Endothelial cell of umbilical vein (primary cell): Measurements from ENCODE around the gene NFYC. TPM values are rescaled to one million over a fixed set of nuclear protein-coding genes. Genes with fewer than 3 reads are reported as not detected.

Experiments
- BruUV-seq: library from RNA; stranded (reverse); fragments of 400-500 nt; replicated peaks from 2 replicates; lab custom pipeline; 2021; lab: Mats Ljungman, UMichigan
- CTCF ChIA-PET: fragments of 300-600, 350-600 bp; sonication (Branson Sonifier 250); formaldehyde crosslinking; loops from one replicate; lab custom pipeline; 2021; ENCODE audit warnings: antibody characterized with exemption, inconsistent platforms; lab: Charles Lee
- POLR2A ChIA-PET: fragments of 300-600, 350-600 bp; sonication (Branson Sonifier 250); formaldehyde crosslinking; loops from one replicate; lab custom pipeline; 2021; ENCODE audit warnings: antibody characterized with exemption, inconsistent platforms; lab: Charles Lee
- DNase-seq: peaks from one replicate; pipeline ENCODE4 v3.0.0-alpha.2; 2011; ENCODE audit warnings: low read depth, low spot score
- FAIRE-seq: peaks from 2 replicates; lab custom pipeline; 2011; peaks lifted over from hg19 to GRCh38; lab: Jason Lieb, UNC
- H2AFZ ChIP-seq: 2 replicates; pipeline ENCODE4 v1.6.0; 2012; ENCODE audit warnings: low read depth, low read length, control low read depth, inconsistent platforms
- H3K27ac ChIP-seq: 2 replicates; pipeline ENCODE4 v1.5.1; 2011; ENCODE audit warnings: low read depth, mild to moderate bottlenecking, control low read depth, low read length, moderate library complexity; ENCODE audit not compliant: insufficient read depth
- H3K27me3 ChIP-seq, 2 experiments: 2 replicates each; pipeline versions ENCODE4 v1.6.0 to v1.6.1; 2011; ENCODE audit warnings: low read length in 2 of 2, mixed read lengths in 1 of 2; ENCODE audit not compliant: control insufficient read depth in 2 of 2, insufficient read depth in 2 of 2
- H3K36me3 ChIP-seq, 2 experiments: 2 replicates in 1 of 2; 3 replicates in 1 of 2; pipeline ENCODE4 v1.5.1; 2011; ENCODE audit warnings: low read length in 2 of 2, mild to moderate bottlenecking in 1 of 2, moderate library complexity in 1 of 2; ENCODE audit not compliant: control insufficient read depth in 2 of 2, insufficient read depth in 2 of 2; ENCODE audit errors: extremely low read depth in 1 of 2
- H3K4me1 ChIP-seq: 3 replicates; pipeline ENCODE4 v1.5.1; 2011; ENCODE audit warnings: mild to moderate bottlenecking, low read length; ENCODE audit not compliant: control insufficient read depth, insufficient read depth; ENCODE audit errors: extremely low read depth
- H3K4me2 ChIP-seq: 2 replicates; pipeline ENCODE4 v1.6.1; 2011; ENCODE audit warnings: low read length, control low read depth, mixed read lengths; ENCODE audit not compliant: insufficient read depth
- H3K4me3 ChIP-seq, 3 experiments: fragments of 200-600 bp in 1 of 3; sonication (generic), shearing (Covaris generic) in 1 of 3; replicated peaks in 1 of 3; 2 replicates each; pipeline ENCODE4 v1.5.1; 2011 to 2016; ENCODE audit warnings: control low read depth in 3 of 3, low read length in 3 of 3, mild to moderate bottlenecking in 2 of 3, inconsistent platforms in 1 of 3, low read depth in 1 of 3, moderate library complexity in 1 of 3; ENCODE audit not compliant: insufficient read depth in 1 of 3
- H3K79me2 ChIP-seq: 2 replicates; pipeline ENCODE4 v1.6.0; 2012; ENCODE audit warnings: low read length, inconsistent platforms; ENCODE audit not compliant: control insufficient read depth, insufficient read depth
- H3K9ac ChIP-seq: replicated peaks from 2 replicates; pipeline ENCODE3; 2011; ENCODE audit warnings: low read length, control low read depth; ENCODE audit not compliant: insufficient read depth; ENCODE audit errors: extremely low read depth
- H3K9me1 ChIP-seq: replicated peaks from 3 replicates; pipeline ENCODE4 v1.6.0; 2011; ENCODE audit warnings: mild to moderate bottlenecking, low read length; ENCODE audit not compliant: control insufficient read depth, insufficient read depth; ENCODE audit errors: extremely low read depth
- H3K9me3 ChIP-seq: replicated peaks from 2 replicates; pipeline ENCODE4 v1.5.1; 2012; ENCODE audit warnings: low read length, inconsistent platforms; ENCODE audit not compliant: control insufficient read depth, insufficient read depth
- H4K20me1 ChIP-seq: replicated peaks from 2 replicates; pipeline ENCODE3; 2011; ENCODE audit warnings: mild to moderate bottlenecking, low read length; ENCODE audit not compliant: control insufficient read depth, insufficient read depth; ENCODE audit errors: extremely low read depth
- EZH2 ChIP-seq: IDR thresholded peaks from 2 replicates; pipeline ENCODE4 v1.6.1; 2012; ENCODE audit warnings: borderline replicate concordance, low read depth, mild to moderate bottlenecking, moderate library complexity, low read length, inconsistent platforms; ENCODE audit not compliant: severe bottlenecking
- FOS ChIP-seq: IDR thresholded peaks from 2 replicates; pipeline ENCODE4 v1.6.1; 2011; ENCODE audit warnings: mild to moderate bottlenecking, low read length, moderate library complexity, borderline replicate concordance; ENCODE audit not compliant: insufficient read depth
- GATA2 ChIP-seq: IDR thresholded peaks from 2 replicates; pipeline ENCODE4 v1.7.0; 2011; ENCODE audit warnings: low read depth, mild to moderate bottlenecking, moderate library complexity, mixed read lengths, low read length; ENCODE audit not compliant: insufficient read length, insufficient read depth
- JUN ChIP-seq: IDR thresholded peaks from 2 replicates; pipeline ENCODE4 v1.6.1; 2011; ENCODE audit warnings: borderline replicate concordance, low read depth; ENCODE audit not compliant: insufficient read length, insufficient read depth
- MYC ChIP-seq: IDR thresholded peaks from one replicate; pipeline ENCODE4 v1.6.1; 2011; ENCODE audit warnings: mild to moderate bottlenecking, low read depth, low read length
- POLR2A ChIP-seq: IDR thresholded peaks from 2 replicates; pipeline ENCODE4 v1.6.1; 2012; ENCODE audit warnings: low read depth, mild to moderate bottlenecking, control low read depth, low read length
- POLR2AphosphoS5 ChIP-seq: IDR thresholded peaks from 2 replicates; pipeline ENCODE4 v1.6.1; 2012; ENCODE audit warnings: low read depth, mild to moderate bottlenecking, control low read depth, low read length, moderate library complexity; ENCODE audit not compliant: insufficient read depth
- dilution Hi-C: fragments of 300-500 bp; cut with MboI; formaldehyde crosslinking; loops from one replicate; pipeline ENCODE4 v1.15.0; 2019; ENCODE audit warnings: low sequenced_read_pairs; ENCODE audit not compliant: extremely low pct_ligation_motif_present
- intact Hi-C: fragments of 100-400 bp; cut with micrococcal nuclease; formaldehyde crosslinking; loops from one replicate; pipeline ENCODE4 v1.10.0; 2022
- polyA plus RNA-seq, 4 experiments: library from polyadenylated mRNA; depleted of rRNA in 3 of 4; stranded (reverse) in 3 of 4; unstranded in 1 of 4; fragments of >200 nt; gene quantifications; 2 replicates each; pipeline versions ENCODE4 v1.2.1 to v1.2.3, GENCODE V29; 2011 to 2012; ENCODE audit warnings: missing spikeins in 1 of 4
- total RNA-seq: library from RNA; stranded (reverse); gene quantifications from 2 replicates; pipeline ENCODE4 v1.2.3, GENCODE V29; 2021
- TF ChIP-seq, protein P1 (sequence below): IDR thresholded peaks from 2 replicates; pipeline ENCODE4 v1.6.1; 2011; ENCODE audit not compliant: insufficient read depth, insufficient read length
- TF ChIP-seq, protein P2 (sequence below), 2 donors: IDR thresholded peaks; 1 replicate in 1 of 2; 2 replicates in 1 of 2; pipeline ENCODE4 v1.5.1; 2011; ENCODE audit warnings: low read length in 2 of 2, mild to moderate bottlenecking in 2 of 2, moderate library complexity in 2 of 2, control low read depth in 1 of 2, inconsistent platforms in 1 of 2, low read depth in 1 of 2; ENCODE audit not compliant: insufficient read depth in 1 of 2; ENCODE audit errors: extremely low read depth in 1 of 2

The NFYC gene
- total and polyA plus RNA-seq, 2 donors (not counting 3 experiments of a cell fraction or from before 2014, with no cell fraction given): 51.1 to 81.7 TPM

DNA sequence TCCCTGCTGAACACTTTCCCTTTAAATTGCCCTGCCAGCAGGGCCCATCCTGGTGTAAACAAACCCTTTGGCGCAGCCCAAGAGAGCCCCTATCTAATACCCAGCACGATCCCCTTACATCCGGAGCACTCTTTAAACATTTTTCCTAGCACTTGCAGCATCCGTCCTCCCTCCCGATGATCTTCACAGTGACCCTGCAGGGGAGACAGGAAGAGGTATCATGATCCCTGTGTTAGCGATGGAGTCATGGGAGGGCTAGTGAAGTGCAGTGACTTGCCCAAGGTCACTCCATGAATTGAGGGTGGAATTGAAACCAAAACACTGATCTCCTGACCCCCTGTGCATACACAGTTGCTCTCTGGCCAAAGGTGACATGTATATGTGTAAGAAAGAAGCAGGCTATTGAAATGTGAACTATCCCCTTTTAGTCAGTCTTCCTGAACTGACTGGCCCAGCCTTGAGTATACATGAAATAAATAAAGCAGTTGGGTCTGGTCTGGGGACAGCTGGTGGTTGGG lies 82.3 kb downstream of the NFYC start:
- Histone ChIP-seq H3K9me1 (no peaks in the 10 kb centered on the region), H3K4me3 (no peak overlapping the region), H2AFZ (no peak overlapping the region), H3K4me2 (no peak overlapping the region), H4K20me1 (no peaks in the 10 kb centered on the region), H3K27ac (no peak overlapping the region), H3K36me3 (peaks cover 0 to 6% of the 10 kb centered on the region in 2 experiments), H3K27me3 (no peaks in the 10 kb centered on the region), H3K9ac (no peak overlapping the region), H3K4me1 (no peaks in the 10 kb centered on the region), H3K79me2 (no peaks in the 10 kb centered on the region), H3K9me3 (no peaks in the 10 kb centered on the region)
- no TSS peak for BruUV-seq
- CTCF ChIA-PET: interaction anchor here (0.6 to 6.7 kb wide), 52 partner anchors 8 to 230 kb away, joined by 3 to 235 read pairs (median 5); partner anchors contain the start of genes CITED4 and NFYC
- dilution Hi-C loops: no loop called here
- POLR2A ChIA-PET: no interaction called here
- FAIRE-seq (no peak), DNase-seq (peak; percentile 8)
- intact Hi-C loops: loop anchor here (1.0 to 5.0 kb wide), 5 partner anchors 67 to 178 kb away; partner anchors contain the start of gene NFYC
- TF ChIP-seq MYC: no peak
- TF ChIP-seq JUN: no peak
- TF ChIP-seq GATA2: no peak
- no peak for TF ChIP-seq POLR2A
- TF ChIP-seq, protein P1, sequence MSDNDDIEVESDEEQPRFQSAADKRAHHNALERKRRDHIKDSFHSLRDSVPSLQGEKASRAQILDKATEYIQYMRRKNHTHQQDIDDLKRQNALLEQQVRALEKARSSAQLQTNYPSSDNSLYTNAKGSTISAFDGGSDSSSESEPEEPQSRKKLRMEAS: no peak
- TF ChIP-seq, protein P2, sequence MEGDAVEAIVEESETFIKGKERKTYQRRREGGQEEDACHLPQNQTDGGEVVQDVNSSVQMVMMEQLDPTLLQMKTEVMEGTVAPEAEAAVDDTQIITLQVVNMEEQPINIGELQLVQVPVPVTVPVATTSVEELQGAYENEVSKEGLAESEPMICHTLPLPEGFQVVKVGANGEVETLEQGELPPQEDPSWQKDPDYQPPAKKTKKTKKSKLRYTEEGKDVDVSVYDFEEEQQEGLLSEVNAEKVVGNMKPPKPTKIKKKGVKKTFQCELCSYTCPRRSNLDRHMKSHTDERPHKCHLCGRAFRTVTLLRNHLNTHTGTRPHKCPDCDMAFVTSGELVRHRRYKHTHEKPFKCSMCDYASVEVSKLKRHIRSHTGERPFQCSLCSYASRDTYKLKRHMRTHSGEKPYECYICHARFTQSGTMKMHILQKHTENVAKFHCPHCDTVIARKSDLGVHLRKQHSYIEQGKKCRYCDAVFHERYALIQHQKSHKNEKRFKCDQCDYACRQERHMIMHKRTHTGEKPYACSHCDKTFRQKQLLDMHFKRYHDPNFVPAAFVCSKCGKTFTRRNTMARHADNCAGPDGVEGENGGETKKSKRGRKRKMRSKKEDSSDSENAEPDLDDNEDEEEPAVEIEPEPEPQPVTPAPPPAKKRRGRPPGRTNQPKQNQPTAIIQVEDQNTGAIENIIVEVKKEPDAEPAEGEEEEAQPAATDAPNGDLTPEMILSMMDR (IDR thresholded peaks at IDR 0.05; ENCODE audit: extremely low read depth in 1 of 2, insufficient read depth in 1 of 2, low read depth in 1 of 2, low read length in 2 of 2): no peak
- TF ChIP-seq POLR2AphosphoS5: no peak
- no peak for TF ChIP-seq FOS
- no peak for TF ChIP-seq EZH2
